HCT116 (cell line): ENCODE data around the gene GNG12. TPM values are rescaled to one million over a fixed set of nuclear protein-coding genes. Genes with fewer than 3 reads are reported as not detected.

ENCODE experiments used
- ATAC-seq: fragments of 200-7000 bp; cut with Tn5 transposase; 2 replicates; pipeline ENCODE4 v1.9.1; 2020; ENCODE audit warnings: mild to moderate bottlenecking, moderate library complexity
- BruUV-seq: library from RNA; stranded (reverse); fragments of 400-500 nt; replicated peaks from 2 replicates; lab custom pipeline; 2021; lab: Mats Ljungman, UMichigan
- CTCF ChIA-PET: fragments of 300-600 bp; sonication (Branson Sonifier 250); formaldehyde crosslinking; loops from one replicate; lab custom pipeline; 2021; ENCODE audit warnings: antibody characterized with exemption; lab: Charles Lee
- POLR2A ChIA-PET: fragments of 300-600, 350-600 bp; sonication (Branson Sonifier 250); formaldehyde crosslinking; loops from one replicate; lab custom pipeline; 2021; ENCODE audit warnings: antibody characterized with exemption; lab: Charles Lee
- RAD21 ChIA-PET, 2 experiments: fragments of 300-600 bp; sonication (Branson Sonifier 250); formaldehyde crosslinking; loops; one replicate each; lab custom pipeline; 2023; ENCODE audit warnings: low total read pairs in 2 of 2; ENCODE audit not compliant: uncharacterized antibody in 2 of 2, unreplicated experiment in 2 of 2, low non-redundant PET in 1 of 2; lab: Charles Lee
- DNase-seq: peaks from one replicate; pipeline ENCODE4 v3.0.0-alpha.2; 2010; ENCODE audit warnings: low read depth, low spot score
- H2AFZ ChIP-seq: fragments of 200-600 bp; shearing (Covaris generic), sonication (generic); 2 replicates; pipeline ENCODE4 v1.6.1; 2017; ENCODE audit warnings: low read depth, mixed run types, mixed read lengths, antibody characterized with exemption, low read length; ENCODE audit not compliant: poor library complexity, severe bottlenecking
- H3K27ac ChIP-seq: 2 replicates; pipeline ENCODE4 v1.5.1; 2012; ENCODE audit warnings: low read depth, low read length
- H3K27me3 ChIP-seq: fragments of 200-600 bp; sonication (generic); 2 replicates; pipeline ENCODE4 v1.6.1; 2016; ENCODE audit warnings: mixed run types, low read length, mixed read lengths; ENCODE audit not compliant: insufficient read depth
- H3K36me3 ChIP-seq, 2 experiments: fragments of 200-500 bp in 1 of 2; fragments of 200-600 bp in 1 of 2; sonication (Bioruptor generic) in 1 of 2; sonication (generic) in 1 of 2; 2 replicates each; pipeline versions ENCODE4 v1.5.1 to v1.6.1; 2014 to 2016; ENCODE audit warnings: low read length in 2 of 2, inconsistent platforms in 1 of 2, mixed read lengths in 1 of 2, mixed run types in 1 of 2; ENCODE audit not compliant: insufficient read depth in 2 of 2, control insufficient read depth in 1 of 2
- H3K4me1 ChIP-seq, 2 experiments: fragments of 200-600 bp in 1 of 2; sonication (generic) in 1 of 2; 2 replicates each; pipeline versions ENCODE4 v1.5.1 to v1.6.1; 2012 to 2017; ENCODE audit warnings: low read length in 2 of 2, inconsistent platforms in 1 of 2, mild to moderate bottlenecking in 1 of 2, mixed read lengths in 1 of 2, mixed run types in 1 of 2, moderate library complexity in 1 of 2; ENCODE audit not compliant: insufficient read depth in 2 of 2, control insufficient read depth in 1 of 2
- H3K4me2 ChIP-seq: fragments of 200-600 bp; sonication (generic); 2 replicates; pipeline ENCODE4 v1.6.1; 2017; ENCODE audit warnings: mixed run types, low read length, mixed read lengths
- H3K4me3 ChIP-seq, 2 experiments: fragments of 200-600 bp in 1 of 2; sonication (generic) in 1 of 2; replicated peaks in 1 of 2; 2 replicates each; pipeline ENCODE4 v1.5.1; 2011 to 2016; ENCODE audit warnings: low read length in 2 of 2, control low read depth in 1 of 2, low read depth in 1 of 2, mild to moderate bottlenecking in 1 of 2, mixed read lengths in 1 of 2, mixed run types in 1 of 2
- H3K79me2 ChIP-seq: fragments of 200-600 bp; sonication (generic); 2 replicates; pipeline ENCODE4 v1.6.1; 2017; ENCODE audit warnings: mild to moderate bottlenecking, mixed run types, low read length, moderate library complexity, mixed read lengths; ENCODE audit not compliant: insufficient read depth
- H3K9ac ChIP-seq: fragments of 200-600 bp; sonication (generic); 2 replicates; pipeline ENCODE4 v1.6.1; 2016; ENCODE audit warnings: low read length, mixed read lengths
- H3K9me2 ChIP-seq: fragments of 200-600 bp; sonication (generic), shearing (Covaris generic); 2 replicates; pipeline ENCODE4 v1.6.1; 2017; ENCODE audit warnings: mixed run types, mild to moderate bottlenecking, moderate library complexity; ENCODE audit not compliant: insufficient read depth
- H3K9me3 ChIP-seq, 2 experiments: fragments of 200-500 bp in 1 of 2; fragments of 200-600 bp in 1 of 2; sonication (Bioruptor generic) in 1 of 2; sonication (generic) in 1 of 2; 2 replicates each; pipeline ENCODE4 v1.6.1; 2014 to 2017; ENCODE audit warnings: low read length in 2 of 2, mixed read lengths in 2 of 2, inconsistent platforms in 1 of 2, low read depth in 1 of 2, mild to moderate bottlenecking in 1 of 2, mixed run types in 1 of 2, moderate library complexity in 1 of 2; ENCODE audit not compliant: control insufficient read depth in 1 of 2, insufficient read depth in 1 of 2
- H4K20me1 ChIP-seq: fragments of 200-600 bp; sonication (generic), shearing (Covaris generic); 2 replicates; pipeline ENCODE4 v1.6.1; 2017; ENCODE audit warnings: mixed run types, mild to moderate bottlenecking, moderate library complexity; ENCODE audit not compliant: insufficient read depth
- CBX3 ChIP-seq: IDR thresholded peaks from 2 replicates; pipeline ENCODE4 v1.6.1; 2012; ENCODE audit warnings: low read depth
- REST ChIP-seq: IDR thresholded peaks from 2 replicates; pipeline ENCODE4 v1.6.1; 2012; ENCODE audit warnings: low read depth
- SP1 ChIP-seq: IDR thresholded peaks from 2 replicates; pipeline ENCODE4 v1.6.1; 2012; ENCODE audit warnings: low read depth
- SRF ChIP-seq: IDR thresholded peaks from 2 replicates; pipeline ENCODE4 v1.6.1; 2012; ENCODE audit warnings: low read depth
- YY1 ChIP-seq: IDR thresholded peaks from 2 replicates; pipeline ENCODE4 v1.6.1; 2011; ENCODE audit warnings: low read length, low read depth, moderate library complexity, mild to moderate bottlenecking; ENCODE audit not compliant: insufficient replicate concordance; ENCODE audit errors: extremely low read depth
- ZNF274 ChIP-seq: fragments of 200-500 bp; sonication (Bioruptor generic); IDR thresholded peaks from 2 replicates; pipeline ENCODE4 v1.6.1; 2014; ENCODE audit warnings: mild to moderate bottlenecking, low read depth, low read length, inconsistent platforms
- intact Hi-C: fragments of 100-400 bp; cut with micrococcal nuclease; formaldehyde crosslinking; loops from 2 replicates; pipeline ENCODE4 v1.10.0; 2022
- total RNA-seq: library from RNA; stranded (reverse); gene quantifications from one replicate; pipeline ENCODE4 v1.2.1, GENCODE V29; 2021; ENCODE audit not compliant: unreplicated experiment
- TF ChIP-seq, protein P1 (sequence below), 3 experiments: fragments of 200-600 bp in 1 of 3; sonication (generic) in 1 of 3; IDR thresholded peaks in 2 of 3; conservative IDR thresholded peaks in 1 of 3; 2 replicates each; pipeline ENCODE4 v1.5.1; 2012 to 2017; ENCODE audit warnings: low read depth in 2 of 3, low read length in 2 of 3, antibody characterized with exemption in 1 of 3, borderline replicate concordance in 1 of 3, control low read depth in 1 of 3, mild to moderate bottlenecking in 1 of 3, mixed read lengths in 1 of 3, mixed run types in 1 of 3, moderate library complexity in 1 of 3; ENCODE audit not compliant: insufficient read depth in 1 of 3

GNG12 gene
- total RNA-seq, 1 experiment from 2014 or later, result 49.6 TPM

DNA sequence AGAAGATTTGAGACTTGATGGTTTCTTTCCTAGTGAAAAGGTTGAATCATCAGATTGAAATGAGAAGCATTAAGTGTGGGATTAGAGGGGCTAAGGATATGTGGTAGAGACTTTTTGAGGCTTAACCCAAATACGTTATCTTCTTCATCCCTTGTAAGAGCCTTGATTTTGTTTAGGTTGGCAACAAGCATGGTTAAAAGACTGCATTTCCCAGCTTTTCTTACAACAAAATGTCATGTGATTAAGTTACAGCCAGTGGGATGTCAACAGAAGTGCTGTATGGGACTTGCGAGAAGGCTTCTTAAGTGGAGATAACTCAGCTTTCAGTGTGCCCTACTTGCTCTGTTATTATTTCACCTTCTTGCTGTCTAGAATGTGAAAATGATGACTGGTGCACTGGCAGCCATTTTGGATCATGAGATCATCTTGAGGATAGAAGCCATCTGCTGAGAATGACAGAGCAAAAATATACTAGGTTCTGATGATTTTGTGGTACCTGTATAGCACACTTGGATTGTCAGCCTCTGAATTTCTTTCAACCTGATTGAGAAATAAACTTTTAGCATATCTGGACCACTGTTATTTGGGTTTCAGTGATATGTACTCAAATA, 41.3 kb upstream of the GNG12 start:
- ChIA-PET POLR2A (no interaction called here), RAD21 (no interaction called here)
- intact Hi-C loops, result no loop called here

GRCh38 chr1:67869233-67869632, 36.0 kb upstream of the GNG12 start:
- BruUV-seq, result no TSS peak
- intact Hi-C loops, result no loop called here
- Histone ChIP-seq H3K9ac (no peak overlapping the region), H3K4me3 (no peak overlapping the region), H3K27ac (no peak overlapping the region), H3K4me2 (no peak overlapping the region), H3K4me1 (no peaks in the 10 kb centered on the region), H4K20me1 (no peaks in the 10 kb centered on the region), H2AFZ (no peak overlapping the region), H3K79me2 (no peaks in the 10 kb centered on the region), H3K27me3 (no peaks in the 10 kb centered on the region), H3K36me3 (no peaks in the 10 kb centered on the region), H3K9me3 (no peaks in the 10 kb centered on the region), H3K9me2 (no peaks in the 10 kb centered on the region)
- ATAC-seq (no peak), DNase-seq (no peak)
- ChIA-PET RAD21 (no interaction called here), CTCF (no interaction called here), POLR2A (no interaction called here)
- TF ChIP-seq CBX3, result no peak
- TF ChIP-seq ZNF274, result no peak
- no peak for TF ChIP-seq SP1
- TF ChIP-seq REST, result no peak
- no peak for TF ChIP-seq SRF
- TF ChIP-seq, protein P1, sequence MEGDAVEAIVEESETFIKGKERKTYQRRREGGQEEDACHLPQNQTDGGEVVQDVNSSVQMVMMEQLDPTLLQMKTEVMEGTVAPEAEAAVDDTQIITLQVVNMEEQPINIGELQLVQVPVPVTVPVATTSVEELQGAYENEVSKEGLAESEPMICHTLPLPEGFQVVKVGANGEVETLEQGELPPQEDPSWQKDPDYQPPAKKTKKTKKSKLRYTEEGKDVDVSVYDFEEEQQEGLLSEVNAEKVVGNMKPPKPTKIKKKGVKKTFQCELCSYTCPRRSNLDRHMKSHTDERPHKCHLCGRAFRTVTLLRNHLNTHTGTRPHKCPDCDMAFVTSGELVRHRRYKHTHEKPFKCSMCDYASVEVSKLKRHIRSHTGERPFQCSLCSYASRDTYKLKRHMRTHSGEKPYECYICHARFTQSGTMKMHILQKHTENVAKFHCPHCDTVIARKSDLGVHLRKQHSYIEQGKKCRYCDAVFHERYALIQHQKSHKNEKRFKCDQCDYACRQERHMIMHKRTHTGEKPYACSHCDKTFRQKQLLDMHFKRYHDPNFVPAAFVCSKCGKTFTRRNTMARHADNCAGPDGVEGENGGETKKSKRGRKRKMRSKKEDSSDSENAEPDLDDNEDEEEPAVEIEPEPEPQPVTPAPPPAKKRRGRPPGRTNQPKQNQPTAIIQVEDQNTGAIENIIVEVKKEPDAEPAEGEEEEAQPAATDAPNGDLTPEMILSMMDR (IDR thresholded peaks at IDR 0.05 in 2 of 3, conservative IDR thresholded peaks at IDR 0.05 in 1 of 3; ENCODE audit: borderline replicate concordance in 1 of 3, insufficient read depth in 1 of 3, low read depth in 2 of 3, low read length in 2 of 3), result no peak
- TF ChIP-seq YY1, result no peak

More for the DNA sequence above, 41.3 kb upstream of the GNG12 start:
- no peak for DNase-seq
- Histone ChIP-seq H3K79me2 (no peaks in the 10 kb centered on the region), H2AFZ (no peak overlapping the region), H3K4me2 (no peak overlapping the region), H3K4me3 (no peak overlapping the region), H3K27ac (no peak overlapping the region), H3K9me2 (no peaks in the 10 kb centered on the region), H3K9me3 (no peaks in the 10 kb centered on the region), H3K9ac (no peak overlapping the region), H3K4me1 (no peaks in the 10 kb centered on the region), H4K20me1 (no peaks in the 10 kb centered on the region), H3K36me3 (no peaks in the 10 kb centered on the region), H3K27me3 (no peaks in the 10 kb centered on the region)
- TF ChIP-seq, protein P1 (IDR thresholded peaks at IDR 0.05 in 2 of 3, conservative IDR thresholded peaks at IDR 0.05 in 1 of 3; ENCODE audit: borderline replicate concordance in 1 of 3, insufficient read depth in 1 of 3, low read depth in 2 of 3, low read length in 2 of 3), result no peak
- CTCF ChIA-PET, result no interaction called here
- BruUV-seq, result no TSS peak
- ATAC-seq, result no peak
